Measurements from ENCODE around the gene TXNRD2.

Gene TXNRD2

DNA sequence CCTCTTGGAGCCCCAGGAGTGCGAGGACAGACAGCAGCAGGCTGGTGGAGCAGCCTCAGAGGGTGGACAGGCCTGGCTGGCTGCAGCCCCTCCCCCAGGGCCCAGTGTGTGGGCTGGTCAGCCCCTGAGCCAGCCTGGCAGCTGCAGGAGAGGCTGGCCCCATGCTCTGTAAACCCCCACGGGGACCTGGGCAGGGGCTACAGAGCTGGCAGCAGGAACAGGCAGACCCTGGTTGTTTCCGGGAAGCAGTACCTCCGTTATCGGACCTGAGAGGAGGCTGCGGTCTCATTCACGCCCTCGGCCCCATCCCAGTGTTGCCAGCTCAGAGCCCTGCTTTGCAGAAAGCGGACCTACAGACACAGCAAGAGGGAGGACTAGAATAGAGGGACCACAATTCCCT, 38.6 kb downstream of the TXNRD2 start:
- DNase-seq, result no peak

DNA sequence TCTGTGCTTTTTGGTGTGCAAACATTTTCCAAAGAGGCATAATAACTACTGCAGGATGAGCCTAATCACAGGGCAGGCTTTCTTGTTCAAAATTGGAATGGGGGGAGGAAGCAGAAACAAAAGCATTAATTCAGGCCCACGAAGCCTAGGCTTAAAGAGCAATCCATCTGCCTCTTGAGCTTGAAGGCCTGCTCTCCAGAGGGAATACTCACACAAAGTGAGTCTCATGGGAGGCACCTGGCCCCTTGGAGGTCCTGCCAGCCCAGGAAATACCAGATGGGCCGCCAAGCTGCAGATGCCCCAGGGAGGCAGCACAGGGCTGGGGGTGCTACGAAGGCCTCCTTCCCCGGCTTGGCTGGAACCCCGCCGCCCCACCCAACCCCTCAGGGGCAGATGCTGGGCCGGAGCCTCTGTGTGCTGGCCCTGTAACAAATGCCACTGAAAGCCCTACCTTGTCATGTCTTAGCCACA, 39.3 kb downstream of the TXNRD2 start:
- DNase-seq, result no peak

DNA sequence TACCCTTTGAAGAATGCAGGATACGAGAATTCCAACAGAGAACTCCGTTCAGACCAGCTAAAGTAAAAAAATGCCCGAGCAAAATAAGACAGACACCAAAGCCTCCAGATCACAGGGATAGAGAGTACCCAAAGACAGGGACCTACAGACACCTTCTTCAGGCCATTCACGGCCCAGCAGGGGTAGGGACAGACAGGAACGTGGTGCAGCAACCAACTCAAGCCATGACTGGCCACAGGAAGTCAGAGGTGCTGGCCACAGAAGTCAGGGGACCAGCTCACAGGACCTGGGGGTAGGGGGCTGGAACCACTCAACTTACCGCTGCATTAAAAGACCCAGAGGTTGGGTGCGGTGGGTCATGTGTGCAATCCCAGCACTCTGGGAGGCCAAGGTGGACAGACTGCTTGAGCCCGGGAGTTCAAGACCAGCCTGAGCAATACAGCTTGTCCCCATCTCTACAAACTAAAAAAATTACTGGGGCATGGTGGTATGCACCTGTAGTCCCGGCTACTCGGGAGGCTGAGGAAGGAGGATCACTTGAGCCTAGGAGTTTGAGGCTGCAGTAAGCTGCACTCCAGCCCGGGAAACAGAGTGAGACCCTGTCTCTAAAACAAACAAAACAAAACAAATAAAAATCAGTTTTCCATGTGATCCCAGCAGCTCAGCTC, 39.9 kb downstream of the TXNRD2 start:
- DNase-seq, result no peak

DNA sequence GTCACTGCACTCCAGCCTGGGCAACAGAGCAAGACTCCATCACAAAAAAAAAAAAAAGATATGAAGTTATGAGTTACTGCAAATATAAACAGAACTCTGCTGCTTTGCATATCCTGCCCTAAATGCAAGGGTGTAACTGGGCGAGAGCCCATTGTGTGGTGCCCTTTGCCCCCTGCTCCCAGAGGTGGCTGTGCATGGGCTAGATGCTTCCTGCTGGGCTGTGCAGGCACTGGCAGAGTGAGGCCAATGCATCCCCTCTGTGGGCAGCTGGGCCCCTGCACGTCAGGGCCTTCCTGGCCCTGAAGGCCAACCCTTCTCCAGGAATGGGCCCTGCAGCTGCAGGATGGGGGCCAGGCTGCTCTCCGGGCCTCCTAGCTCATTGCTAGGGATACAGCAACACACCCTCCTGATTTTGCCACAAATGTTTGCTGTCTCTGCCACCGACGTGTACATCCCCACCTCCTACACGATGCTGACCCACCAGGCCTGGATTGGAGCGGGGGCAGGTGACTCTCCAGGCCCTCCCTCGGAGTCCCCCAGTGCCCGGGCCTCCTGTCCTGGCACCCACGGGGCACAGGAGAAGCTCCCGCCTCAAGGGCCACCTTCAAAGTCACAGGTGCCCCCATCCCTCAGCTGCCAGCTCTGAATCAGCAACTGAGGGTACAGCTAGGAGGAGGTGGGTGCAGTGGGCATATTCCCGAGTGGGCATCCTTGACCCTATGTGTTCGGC, 40.7 kb downstream of the TXNRD2 start:
- no peak for DNase-seq

DNA sequence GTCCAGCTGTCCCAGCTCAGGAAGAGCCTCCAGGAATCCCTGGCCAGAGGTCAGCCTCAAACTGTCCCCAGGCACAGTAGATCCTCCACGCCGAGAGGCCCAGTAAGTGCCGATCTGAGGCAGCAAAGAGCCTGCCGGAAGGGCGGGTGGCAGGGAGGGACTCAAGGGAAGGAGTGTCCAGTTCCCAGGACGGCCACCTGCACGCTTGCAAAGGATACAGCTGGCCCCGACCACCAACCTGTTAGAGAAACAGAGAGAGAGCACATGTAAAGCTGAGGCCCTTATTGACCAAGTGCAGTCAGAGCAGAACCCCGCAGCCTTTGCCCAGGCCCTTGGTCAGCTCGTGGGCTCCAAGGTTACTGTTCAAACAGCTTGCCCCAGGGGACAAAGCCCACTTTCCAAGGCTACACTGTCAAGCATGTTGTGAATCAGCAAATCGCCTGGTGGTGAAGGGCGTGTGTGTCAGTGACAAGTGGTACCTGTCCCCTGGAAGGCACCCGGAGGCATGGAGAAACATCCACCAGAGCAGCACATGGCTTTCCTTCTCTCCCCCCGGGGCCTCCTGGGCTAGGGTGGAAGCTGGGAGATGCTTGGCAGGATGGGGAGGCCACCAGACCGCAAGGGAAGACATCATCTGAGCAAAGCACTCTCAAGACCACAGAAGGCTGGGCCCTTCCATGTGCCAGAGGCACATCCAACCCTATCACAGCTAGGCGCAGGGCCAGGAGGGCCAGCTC, 42.6 kb downstream of the TXNRD2 start:
- no peak for DNase-seq

DNA sequence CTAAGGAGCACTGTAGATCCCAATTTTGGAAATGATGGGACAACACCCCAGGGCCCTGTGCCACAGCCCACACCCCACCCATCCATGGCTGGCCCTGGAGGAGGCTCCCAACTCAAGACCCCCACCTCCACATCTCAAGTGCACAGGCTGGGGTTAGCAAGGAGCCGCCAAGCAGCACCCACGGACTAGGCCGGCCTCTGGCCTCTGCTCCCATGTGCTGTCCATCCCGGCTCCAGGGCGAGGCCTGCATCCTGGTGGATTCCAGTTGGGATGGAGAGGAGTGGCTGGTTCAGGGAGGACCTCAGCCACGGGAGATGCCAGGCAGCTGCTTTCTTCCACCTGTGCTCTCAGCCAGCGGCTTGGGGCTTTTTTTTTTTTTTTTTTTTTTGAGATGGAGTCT, 43.5 kb downstream of the TXNRD2 start:
- DNase-seq, result no peak

DNA sequence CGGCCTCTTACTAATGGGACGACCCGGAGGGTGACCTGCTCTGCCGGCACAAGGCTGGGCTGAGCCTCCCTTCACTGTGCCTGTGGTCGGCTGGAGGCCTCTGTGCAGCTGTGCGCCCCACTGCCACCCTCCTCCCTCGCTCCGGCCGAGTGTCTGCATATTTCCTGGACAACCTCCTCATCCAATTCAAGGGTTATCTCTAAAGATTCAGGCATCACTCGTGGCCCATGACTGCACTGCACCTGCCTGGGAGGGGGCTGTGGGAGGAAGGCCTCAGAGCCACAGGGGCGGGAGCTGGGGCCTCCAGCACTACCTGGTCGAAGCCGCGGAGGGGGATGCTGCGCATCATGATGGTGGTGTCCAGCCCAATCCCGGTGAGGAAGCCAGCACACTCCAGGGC, 43.9 kb downstream of the TXNRD2 start:
- DNase-seq, result no peak

DNA sequence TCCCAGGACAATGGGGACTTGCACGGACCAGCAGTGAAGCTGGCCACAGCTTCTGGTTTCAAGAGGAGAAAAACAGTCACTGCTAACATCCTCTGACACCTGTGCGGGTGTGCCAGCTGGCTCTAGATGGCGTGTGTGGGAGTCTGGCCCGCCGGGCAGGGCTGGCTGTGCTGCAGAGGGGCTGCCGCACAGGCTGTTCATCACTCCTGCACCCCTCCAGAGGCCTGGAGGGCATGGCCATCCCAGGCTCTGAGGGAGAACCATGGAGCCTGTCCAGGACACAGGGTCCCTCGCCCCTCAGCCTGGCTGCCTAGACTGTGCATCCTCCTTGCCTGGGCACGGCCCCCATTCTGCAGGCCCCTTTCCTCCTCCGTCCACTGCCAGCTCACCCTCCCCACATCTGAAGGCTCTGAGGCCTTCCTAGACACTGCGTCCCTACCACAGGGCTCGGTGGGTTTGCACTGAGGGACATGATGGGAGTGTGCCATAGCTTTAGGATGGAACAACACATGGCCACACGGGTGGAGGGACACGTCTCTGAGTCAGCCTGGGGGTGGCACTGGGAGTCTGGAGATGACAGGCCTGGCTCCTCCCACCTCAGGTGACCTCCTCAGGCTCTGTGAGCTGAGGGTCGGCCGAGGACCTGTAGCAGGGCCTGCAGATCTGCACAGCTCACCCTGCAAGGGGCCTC, 44.8 kb downstream of the TXNRD2 start:
- no peak for DNase-seq

DNA sequence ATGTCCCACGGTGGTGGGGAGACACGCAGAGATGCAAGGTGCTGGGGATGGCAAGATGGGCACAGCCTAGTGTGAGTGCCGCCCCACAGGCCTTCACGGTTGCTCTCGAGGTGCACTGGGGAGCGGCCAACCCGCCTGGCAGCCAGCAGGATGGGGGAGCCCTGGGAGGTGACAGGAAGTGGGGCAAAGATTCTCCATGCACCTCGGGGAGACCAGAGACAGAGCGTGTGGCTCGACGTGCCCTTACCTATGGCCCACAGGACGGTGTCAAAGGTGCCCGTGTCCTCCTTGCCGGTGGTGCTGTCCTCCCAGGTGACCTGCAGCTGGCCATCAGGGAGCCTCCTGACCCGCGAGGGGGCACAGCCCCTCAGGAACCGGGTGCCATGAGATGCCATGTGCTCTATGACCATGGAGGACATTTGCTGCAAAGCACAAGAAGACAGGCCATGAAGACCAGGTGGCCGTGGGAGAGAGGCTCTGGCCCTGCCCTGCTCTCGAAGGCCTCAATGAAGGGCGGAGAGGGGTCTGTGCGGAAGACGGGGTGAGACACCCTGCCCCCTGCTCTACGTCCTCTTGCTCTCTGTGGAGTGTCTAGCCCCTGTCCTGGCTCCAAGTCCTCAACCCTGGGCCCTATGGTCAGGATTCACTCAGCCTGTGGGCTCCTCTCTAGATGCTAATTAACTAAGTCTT, 46.3 kb downstream of the TXNRD2 start:
- DNase-seq, result no peak

DNA sequence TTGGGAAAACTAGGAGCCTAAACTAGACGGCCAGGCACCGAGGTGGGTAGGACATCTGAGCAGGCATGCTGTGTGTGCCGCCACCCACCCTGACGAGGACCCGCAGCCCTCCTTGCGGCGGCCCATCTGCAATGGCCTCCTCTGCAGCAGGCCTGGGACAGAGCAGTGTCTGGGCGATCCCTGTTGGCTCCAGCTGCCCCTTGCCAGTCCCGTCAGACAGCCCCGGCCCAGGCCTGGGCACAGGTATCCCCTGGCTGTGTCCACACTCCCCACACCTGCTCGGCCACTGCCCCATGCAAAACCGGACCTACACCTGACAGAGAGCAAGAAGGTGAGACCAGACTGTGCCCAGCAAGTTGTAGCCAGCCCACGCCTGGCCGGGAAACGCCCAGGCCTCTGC, 48.3 kb downstream of the TXNRD2 start:
- DNase-seq, result no peak

DNA sequence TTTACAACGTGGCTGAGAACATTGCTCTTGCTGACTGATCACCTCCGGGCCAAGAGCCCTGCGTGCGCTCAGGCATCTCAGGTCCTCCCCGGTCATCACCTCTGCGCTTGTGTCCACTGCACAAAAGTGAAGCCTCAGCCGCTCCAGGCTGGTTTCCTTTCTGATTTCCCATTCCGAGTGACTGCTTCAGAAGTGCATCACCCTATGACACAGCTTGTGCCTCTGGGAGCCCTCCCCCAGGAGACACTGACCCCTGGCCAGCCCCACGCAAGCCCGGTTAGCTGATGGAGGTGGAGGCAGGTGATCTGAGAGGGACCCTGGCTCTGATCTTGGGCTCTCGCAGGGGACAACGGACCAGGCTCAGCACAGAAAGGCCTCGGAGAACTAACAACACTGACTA, 48.7 kb downstream of the TXNRD2 start:
- no peak for DNase-seq

DNA sequence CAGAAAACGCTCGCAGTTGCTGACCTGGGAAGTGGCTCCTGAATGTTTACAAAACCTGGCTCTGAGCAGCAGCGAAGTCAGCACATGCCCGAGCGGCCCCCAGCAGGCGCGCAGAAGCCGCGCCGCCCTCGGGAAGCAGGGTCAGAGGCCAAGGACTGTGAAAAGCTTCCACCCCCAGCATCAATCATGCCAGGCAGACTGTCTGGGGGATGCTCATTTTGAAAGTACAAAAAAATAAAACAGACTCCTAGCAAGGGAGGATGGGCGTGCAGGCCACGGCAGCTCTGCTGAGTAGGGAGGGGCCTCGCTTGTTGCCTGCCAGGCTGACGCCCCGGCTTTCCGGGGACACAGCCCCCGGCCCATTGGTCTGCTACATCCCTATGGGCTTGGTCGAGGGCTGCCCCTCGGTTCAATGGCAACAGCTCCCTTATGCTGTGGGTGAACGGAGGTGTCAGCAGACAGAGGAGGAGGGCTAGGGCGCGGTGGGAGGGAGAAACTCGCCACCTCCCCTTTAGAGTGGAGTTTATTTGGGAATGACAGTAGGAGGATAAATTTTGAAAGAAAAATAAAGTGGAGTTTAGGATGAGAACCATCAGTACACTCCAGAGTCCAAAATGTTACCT, 49.2 kb downstream of the TXNRD2 start:
- no peak for DNase-seq

DNA sequence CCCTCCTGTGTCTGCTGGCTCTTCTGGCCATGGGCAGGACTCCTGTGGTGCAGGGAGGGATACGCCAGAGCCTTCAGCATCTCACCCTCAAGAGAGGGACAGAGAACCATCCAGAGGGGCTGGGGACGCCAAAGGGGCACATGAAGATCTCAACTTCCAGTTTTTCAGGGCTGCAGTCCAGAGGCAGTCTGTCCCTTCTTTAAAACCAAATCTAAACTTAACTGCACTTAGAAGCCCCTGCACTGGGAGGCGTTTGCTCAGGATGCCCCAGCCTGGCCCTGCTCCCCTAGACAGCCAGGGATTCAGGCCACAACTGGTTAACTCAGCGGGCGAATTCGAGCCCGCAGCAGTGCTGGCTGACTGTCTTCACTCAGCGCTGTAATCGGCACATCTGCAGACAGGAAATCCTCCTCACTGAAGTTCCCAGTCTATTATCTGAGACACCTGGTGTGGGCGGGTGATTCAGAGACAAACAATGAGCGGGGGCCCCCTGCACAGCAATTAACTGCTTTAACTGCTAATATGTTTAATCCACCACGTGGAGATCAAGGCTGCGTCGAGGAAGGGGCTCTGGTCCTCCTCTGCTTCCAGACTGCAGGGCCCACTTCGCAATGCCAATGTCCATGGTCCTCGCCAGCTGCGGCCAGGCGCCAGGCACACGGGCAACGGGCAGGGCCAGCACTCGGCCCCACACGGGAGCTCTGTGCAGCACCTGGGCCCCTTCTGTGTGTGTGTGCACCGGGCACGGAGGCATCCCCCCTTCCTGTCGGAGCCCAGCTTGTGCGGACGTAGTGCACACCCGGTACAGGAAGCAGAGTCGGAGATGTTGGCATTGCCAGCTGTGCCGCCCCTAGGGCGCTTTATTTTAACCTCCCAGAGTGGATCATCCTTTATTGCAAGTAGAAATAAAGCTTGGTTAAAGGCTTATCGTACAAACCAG, 50.0 kb downstream of the TXNRD2 start:
- DNase-seq, result no peak

DNA sequence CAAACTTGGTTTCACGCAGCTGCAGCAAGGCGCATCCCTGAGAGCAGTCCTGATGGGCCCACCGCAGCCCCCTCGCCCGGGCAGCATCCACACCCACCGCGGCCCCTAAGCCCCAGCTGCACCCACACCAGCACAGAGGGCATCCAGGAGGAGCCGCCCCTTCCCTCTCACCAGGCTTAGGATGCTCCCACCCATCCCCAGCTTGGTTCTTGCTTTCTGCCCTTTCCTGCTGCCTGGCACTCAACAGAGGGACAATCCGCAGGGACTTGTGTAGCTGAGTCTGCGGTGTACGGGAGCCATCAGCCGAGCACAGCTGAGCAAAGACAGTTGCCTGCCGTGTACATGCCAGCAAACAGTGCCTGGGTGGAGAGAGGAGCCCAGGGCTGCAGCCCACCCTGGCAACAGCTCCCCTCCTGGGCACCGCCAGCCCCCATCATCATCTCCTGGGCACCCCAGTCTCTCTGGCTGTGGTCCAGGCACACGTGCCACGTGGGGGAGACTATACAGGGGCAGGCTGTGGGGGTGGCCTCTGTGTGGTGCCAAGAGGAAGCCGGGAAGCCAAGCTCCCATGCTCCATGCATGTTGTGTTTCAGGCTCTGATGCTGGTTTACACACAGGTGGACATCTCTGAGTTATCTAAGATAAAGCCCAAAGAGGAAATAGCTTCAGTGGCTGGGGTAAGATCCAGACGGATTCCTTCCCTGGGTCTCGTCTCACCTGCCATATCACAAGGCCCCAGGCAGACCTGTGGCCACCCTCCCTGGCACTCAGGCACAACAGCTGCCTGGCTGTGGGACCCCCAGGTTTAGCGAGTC, 50.9 kb downstream of the TXNRD2 start:
- no peak for DNase-seq

DNA sequence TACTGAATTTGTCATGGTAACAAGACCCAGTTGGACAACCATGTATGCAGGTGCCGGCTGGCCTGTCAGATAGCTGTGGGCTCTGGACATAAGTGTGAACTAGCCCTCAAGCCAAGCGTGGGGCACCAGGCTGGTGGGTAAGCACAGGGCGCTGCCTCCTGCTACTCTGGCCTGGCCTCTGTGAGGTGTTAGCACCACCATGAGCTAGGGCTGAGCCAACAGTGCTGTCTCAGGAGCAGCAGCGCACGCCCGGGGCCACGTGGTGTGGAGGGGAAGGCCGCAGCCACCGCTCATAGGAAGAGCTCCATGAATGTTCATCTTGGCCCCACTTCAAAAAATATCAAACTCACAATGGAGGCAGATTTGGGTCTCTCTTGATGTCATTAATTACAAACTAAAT, 51.7 kb downstream of the TXNRD2 start:
- no peak for DNase-seq

DNA sequence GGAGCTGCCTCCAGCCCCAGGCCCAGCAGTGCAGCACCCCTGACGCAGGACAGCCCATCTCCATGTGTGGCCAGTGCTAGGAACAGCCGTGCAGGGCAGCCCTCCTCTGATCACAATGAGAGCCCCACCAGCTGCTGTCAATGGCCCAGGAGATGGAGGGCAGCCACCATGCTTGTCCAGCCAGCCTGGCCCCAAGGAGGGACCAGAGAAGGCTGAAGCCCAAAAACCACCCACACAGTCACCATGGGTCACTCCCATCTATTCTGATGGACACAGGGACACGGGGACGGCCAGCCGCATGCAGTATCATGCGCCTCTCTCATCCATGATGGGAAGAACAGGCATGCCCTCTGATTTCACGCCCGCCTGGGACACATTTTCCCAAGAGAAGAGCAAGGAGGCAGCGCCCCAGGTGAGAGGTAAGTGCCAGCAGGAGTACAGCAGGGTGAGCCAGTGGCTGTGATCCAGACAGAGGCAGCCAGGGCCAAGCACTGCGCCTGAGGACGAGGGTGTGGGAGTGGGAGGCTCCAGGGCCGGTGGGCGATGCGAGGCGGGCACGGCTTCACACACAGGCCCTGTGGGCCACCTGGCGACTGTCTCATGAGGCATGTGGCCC, 53.4 kb downstream of the TXNRD2 start:
- DNase-seq, result no peak

DNA sequence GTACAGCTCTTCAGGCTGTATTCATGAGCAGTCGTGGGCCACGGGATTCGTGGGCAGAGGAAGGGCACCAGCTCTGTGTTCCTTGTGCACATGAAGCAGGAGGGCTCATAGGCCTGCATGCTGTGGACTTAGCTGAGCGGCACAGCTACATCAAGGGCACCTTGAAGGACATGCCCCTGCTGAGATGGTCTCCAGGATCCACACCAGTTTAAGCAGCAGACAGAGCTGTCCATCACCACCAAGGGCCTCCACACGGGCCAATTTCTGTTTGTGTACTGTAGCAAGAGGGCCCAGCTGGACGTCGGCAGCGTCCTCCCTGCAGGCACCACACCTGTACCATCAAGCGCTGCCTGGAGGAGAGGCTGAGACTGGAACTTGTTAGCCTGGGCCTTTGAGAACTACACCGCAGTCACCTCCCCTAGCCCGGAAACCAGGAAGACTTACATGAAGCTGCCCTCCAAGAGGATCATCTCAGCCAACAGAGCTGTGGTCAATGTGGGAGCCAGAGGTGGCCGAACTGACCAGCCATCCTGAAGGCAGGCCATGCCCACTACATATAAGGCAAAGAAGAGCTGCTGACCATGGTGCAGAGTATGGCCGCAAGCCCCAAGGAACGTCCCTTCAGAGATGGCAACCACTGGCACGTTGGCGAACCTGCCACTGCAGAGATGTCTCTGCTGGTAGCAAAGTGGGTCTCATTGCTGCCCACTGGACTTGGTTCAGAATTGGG, 54.2 kb downstream of the TXNRD2 start:
- DNase-seq, result no peak

DNA sequence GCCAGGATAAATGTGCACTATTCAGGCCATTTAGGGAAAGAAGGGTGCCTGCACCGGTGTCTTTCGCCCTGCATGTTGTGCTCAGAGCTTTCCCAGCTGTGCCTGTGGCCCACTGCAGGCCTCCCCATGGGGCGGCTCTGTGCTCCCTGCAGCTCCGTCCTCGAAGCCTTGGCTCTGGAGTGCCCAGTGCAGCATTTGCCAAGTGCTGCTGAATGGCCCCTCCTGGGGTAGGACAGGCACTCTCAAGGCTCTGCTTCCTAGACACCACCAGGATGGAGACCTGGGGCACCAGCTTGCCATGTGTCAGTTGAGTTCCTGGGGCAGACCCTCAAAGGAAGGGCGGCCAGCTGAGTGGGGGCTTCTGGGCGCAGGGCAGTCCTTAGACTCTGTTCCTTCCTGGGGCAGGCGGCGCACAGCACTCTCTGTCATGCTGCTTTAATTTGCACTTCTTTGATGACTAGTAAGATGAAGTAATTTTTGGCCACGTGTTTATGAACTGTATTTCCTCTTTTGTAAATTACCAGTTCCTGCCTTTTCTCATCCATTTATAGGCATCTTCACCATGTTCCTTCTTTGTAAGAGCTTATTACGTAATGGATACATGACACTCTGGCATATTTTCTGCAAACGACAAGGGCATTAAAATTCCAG, 54.9 kb downstream of the TXNRD2 start:
- DNase-seq, result no peak
